GM12865 (cell line): Measurements from ENCODE around the gene ZNF821.
"Not testable (repeated sequence)": the region's sequence is repeated elsewhere in the genome, so short reads cannot be mapped to it uniquely, and the experiment has no call there.

Experiments
- DNase-seq: peaks from one replicate; pipeline ENCODE4 v3.0.0; 2010; ENCODE audit warnings: low read depth
- H3K4me3 ChIP-seq: 2 replicates; pipeline ENCODE4 v1.5.1; 2011; ENCODE audit warnings: mild to moderate bottlenecking, low read depth, low read length, control low read depth
- CTCF ChIP-seq: IDR thresholded peaks from 2 replicates; pipeline ENCODE4 v1.5.1; 2011; ENCODE audit warnings: low read length, control low read depth, low read depth, inconsistent platforms; ENCODE audit not compliant: insufficient read depth; ENCODE audit errors: missing control alignments

ZNF821 gene

GRCh38 chr16:71916397-71916920, 32.5 kb upstream of the ZNF821 start:
- no peak for TF ChIP-seq CTCF
- no peak overlapping the region for H3K4me3 ChIP-seq
- peak; percentile 18 for DNase-seq

GRCh38 chr16:71915350-71915749, 31.4 kb upstream of the ZNF821 start:
- no peak for DNase-seq
- no peak overlapping the region for H3K4me3 ChIP-seq
- no peak for TF ChIP-seq CTCF

- DNase-seq: no peak
- no peak overlapping the region for H3K4me3 ChIP-seq
- TF ChIP-seq CTCF: no peak
Observed at GRCh38 chr16:71914802-71915201, 30.8 kb upstream of the ZNF821 start.

GRCh38 chr16:71912534-71913275, 28.7 kb upstream of the ZNF821 start:
- DNase-seq: no peak
- TF ChIP-seq CTCF: no peak
- H3K4me3 ChIP-seq: no peak overlapping the region

- TF ChIP-seq CTCF: no peak
- no peak overlapping the region for H3K4me3 ChIP-seq
- no peak for DNase-seq
Observed at GRCh38 chr16:71911121-71911520, 27.1 kb upstream of the ZNF821 start.

DNA sequence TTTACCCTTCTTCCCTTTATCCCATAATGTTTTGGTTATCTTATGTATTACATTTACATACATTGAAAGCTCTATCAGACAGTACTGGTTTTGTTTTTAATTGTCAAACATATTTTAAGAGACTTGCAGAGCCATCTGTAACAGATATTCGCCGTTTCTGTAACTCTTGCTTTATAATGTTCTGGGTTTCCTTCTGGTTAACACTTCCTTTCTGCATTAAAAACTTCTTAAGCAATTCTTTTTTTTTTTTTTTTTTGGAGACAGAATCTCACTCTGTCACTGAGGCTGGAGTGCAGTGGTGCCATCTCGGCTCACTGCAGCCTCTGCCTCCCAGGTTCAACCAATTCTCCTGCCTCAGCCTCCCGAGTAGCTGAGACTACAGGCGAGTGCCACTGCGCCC, 21.8 kb upstream of the ZNF821 start:
- not testable (repeated sequence) for H3K4me3 ChIP-seq, DNase-seq

DNA sequence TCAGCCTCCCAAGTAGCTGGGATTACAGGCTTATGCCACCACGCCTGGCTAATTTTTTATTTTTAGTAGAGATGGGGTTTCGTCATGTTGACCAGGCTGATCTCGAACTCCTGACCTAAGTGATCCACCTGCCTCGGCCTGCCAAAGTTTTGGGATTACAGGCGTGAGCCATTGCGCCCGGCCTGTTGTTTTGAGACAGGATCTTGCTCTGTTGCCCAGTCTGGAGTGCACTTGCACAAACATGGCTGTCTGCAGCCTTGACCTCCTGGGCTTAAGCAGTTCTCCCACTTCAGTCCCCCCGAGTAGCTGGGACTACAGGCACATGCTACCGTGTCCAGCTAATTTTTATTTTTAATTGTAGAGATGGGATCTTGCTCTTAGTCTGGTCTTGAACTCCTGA, 20.3 kb upstream of the ZNF821 start:
- no peak overlapping the region for H3K4me3 ChIP-seq
- no peak for TF ChIP-seq CTCF
- DNase-seq: no peak
